NCI-H82 treated with DMSO at 0.1 percent for 48 hours (cell line): ENCODE results near the gene KMT2E.

ENCODE experiments used
- DNase-seq: peaks from one replicate; lab custom pipeline; 2025; ENCODE audit not compliant: unreplicated experiment; lab: John Stamatoyannopoulos, UW

The KMT2E gene

GRCh38 chr7:105118612-105119600 lies 104.9 kb downstream of the KMT2E start:
- no peak for DNase-seq

GRCh38 chr7:105122619-105123018 lies 108.6 kb downstream of the KMT2E start:
- DNase-seq = no peak

- DNase-seq = no peak
Observed at GRCh38 chr7:105125745-105126144, 111.7 kb downstream of the KMT2E start.

- no peak for DNase-seq
Observed at GRCh38 chr7:105126436-105126975, 112.5 kb downstream of the KMT2E start.

- no peak for DNase-seq
Observed at GRCh38 chr7:105127179-105127578, 113.2 kb downstream of the KMT2E start.

- DNase-seq = no peak
Observed at GRCh38 chr7:105130048-105130447, 116.0 kb downstream of the KMT2E start.

GRCh38 chr7:105130580-105130979 lies 116.6 kb downstream of the KMT2E start:
- DNase-seq = no peak

- no peak for DNase-seq
Observed at GRCh38 chr7:105131033-105131656, 117.1 kb downstream of the KMT2E start.

- DNase-seq = no peak
Observed at GRCh38 chr7:105131890-105132289, 117.9 kb downstream of the KMT2E start.

GRCh38 chr7:105132335-105132734 lies 118.3 kb downstream of the KMT2E start:
- DNase-seq = no peak

- no peak for DNase-seq
Observed at GRCh38 chr7:105132835-105133234, 118.8 kb downstream of the KMT2E start.

- DNase-seq = no peak
Observed at GRCh38 chr7:105133358-105133757, 119.4 kb downstream of the KMT2E start.

GRCh38 chr7:105133986-105134655 lies 120.1 kb downstream of the KMT2E start:
- no peak for DNase-seq

- no peak for DNase-seq
Observed at GRCh38 chr7:105136221-105136620, 122.2 kb downstream of the KMT2E start.

- no peak for DNase-seq
Observed at GRCh38 chr7:105137898-105138297, 123.9 kb downstream of the KMT2E start.

- no peak for DNase-seq
Observed at GRCh38 chr7:105139381-105139780, 125.4 kb downstream of the KMT2E start.

- DNase-seq = no peak
Observed at GRCh38 chr7:105141068-105141467, 127.1 kb downstream of the KMT2E start.

- DNase-seq = no peak
Observed at GRCh38 chr7:105149827-105150226, 135.8 kb downstream of the KMT2E start.

GRCh38 chr7:105151152-105151551 lies 137.1 kb downstream of the KMT2E start:
- no peak for DNase-seq

GRCh38 chr7:105153531-105153930 lies 139.5 kb downstream of the KMT2E start:
- no peak for DNase-seq

GRCh38 chr7:105154084-105154483 lies 140.1 kb downstream of the KMT2E start:
- DNase-seq = no peak
